ENCODE measurements around the gene AHI1. TPM values are rescaled to one million over a fixed set of nuclear protein-coding genes. Genes with fewer than 3 reads are reported as not detected.

Gene AHI1
- total and polyA plus RNA-seq, 10 of the 15 experiments (the other 5 are each of a cell fraction or from before 2014, with no cell fraction given) = 3.2 to 9.5 (median 4.6) TPM

GRCh38 chr6:135323202-135323668 is 174.3 kb downstream of the AHI1 start (continued):
- TF ChIP-seq, protein P1, sequence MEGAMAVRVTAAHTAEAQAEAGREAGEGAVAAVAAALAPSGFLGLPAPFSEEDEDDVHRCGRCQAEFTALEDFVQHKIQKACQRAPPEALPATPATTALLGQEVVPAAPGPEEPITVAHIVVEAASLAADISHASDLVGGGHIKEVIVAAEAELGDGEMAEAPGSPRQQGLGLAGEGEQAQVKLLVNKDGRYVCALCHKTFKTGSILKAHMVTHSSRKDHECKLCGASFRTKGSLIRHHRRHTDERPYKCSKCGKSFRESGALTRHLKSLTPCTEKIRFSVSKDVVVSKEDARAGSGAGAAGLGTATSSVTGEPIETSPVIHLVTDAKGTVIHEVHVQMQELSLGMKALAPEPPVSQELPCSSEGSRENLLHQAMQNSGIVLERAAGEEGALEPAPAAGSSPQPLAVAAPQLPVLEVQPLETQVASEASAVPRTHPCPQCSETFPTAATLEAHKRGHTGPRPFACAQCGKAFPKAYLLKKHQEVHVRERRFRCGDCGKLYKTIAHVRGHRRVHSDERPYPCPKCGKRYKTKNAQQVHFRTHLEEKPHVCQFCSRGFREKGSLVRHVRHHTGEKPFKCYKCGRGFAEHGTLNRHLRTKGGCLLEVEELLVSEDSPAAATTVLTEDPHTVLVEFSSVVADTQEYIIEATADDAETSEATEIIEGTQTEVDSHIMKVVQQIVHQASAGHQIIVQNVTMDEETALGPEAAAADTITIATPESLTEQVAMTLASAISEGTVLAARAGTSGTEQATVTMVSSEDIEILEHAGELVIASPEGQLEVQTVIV (IDR thresholded peaks at IDR 0.05; ENCODE audit: borderline replicate concordance, partially characterized antibody) = no peak
- TF ChIP-seq ZBTB33 (IDR thresholded peaks at IDR 0.05) = no peak
- peak; percentile 99 for TF ChIP-seq BCL11A (IDR thresholded peaks at IDR 0.05; ENCODE audit: low read depth, low read length)
- TF ChIP-seq PAX5 (IDR thresholded peaks at IDR 0.05; ENCODE audit: borderline replicate concordance, low read depth, low read length) = peak; percentile 93
- no peak for TF ChIP-seq CEBPZ (IDR thresholded peaks at IDR 0.05; ENCODE audit: low read depth, low read length)
- TF ChIP-seq SMC3 (IDR thresholded peaks at IDR 0.05; ENCODE audit: borderline replicate concordance, low read length) = no peak
- peak; percentile 79 for TF ChIP-seq MEF2B (IDR thresholded peaks at IDR 0.05; ENCODE audit: partially characterized antibody, poor library complexity, severe bottlenecking)
- TF ChIP-seq SRF (IDR thresholded peaks at IDR 0.05; ENCODE audit: low read depth in 2 of 2, low read length in 2 of 2) = no peak
- TF ChIP-seq TCF12 (IDR thresholded peaks at IDR 0.05; ENCODE audit: low read depth, low read length) = peak; percentile 98
- TF ChIP-seq JUNB (IDR thresholded peaks at IDR 0.05) = peak; percentile 73
- TF ChIP-seq EGR1 (IDR thresholded peaks at IDR 0.05; ENCODE audit: borderline replicate concordance in 1 of 2, low read depth in 2 of 2, low read length in 2 of 2) = no peak
- TF ChIP-seq, protein P2, sequence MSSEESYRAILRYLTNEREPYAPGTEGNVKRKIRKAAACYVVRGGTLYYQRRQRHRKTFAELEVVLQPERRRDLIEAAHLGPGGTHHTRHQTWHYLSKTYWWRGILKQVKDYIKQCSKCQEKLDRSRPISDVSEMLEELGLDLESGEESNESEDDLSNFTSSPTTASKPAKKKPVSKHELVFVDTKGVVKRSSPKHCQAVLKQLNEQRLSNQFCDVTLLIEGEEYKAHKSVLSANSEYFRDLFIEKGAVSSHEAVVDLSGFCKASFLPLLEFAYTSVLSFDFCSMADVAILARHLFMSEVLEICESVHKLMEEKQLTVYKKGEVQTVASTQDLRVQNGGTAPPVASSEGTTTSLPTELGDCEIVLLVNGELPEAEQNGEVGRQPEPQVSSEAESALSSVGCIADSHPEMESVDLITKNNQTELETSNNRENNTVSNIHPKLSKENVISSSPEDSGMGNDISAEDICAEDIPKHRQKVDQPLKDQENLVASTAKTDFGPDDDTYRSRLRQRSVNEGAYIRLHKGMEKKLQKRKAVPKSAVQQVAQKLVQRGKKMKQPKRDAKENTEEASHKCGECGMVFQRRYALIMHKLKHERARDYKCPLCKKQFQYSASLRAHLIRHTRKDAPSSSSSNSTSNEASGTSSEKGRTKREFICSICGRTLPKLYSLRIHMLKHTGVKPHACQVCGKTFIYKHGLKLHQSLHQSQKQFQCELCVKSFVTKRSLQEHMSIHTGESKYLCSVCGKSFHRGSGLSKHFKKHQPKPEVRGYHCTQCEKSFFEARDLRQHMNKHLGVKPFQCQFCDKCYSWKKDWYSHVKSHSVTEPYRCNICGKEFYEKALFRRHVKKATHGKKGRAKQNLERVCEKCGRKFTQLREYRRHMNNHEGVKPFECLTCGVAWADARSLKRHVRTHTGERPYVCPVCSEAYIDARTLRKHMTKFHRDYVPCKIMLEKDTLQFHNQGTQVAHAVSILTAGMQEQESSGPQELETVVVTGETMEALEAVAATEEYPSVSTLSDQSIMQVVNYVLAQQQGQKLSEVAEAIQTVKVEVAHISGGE (CRISPR knock-in tag; IDR thresholded peaks at IDR 0.05) = no peak
- TF ChIP-seq GATAD2B (conservative IDR thresholded peaks at IDR 0.05; ENCODE audit: low read depth) = peak; percentile 77
- 0 out of 2 replicates have a peak, but pooled peaks have one; percentile 32 for TF ChIP-seq CREB1 (IDR thresholded peaks at IDR 0.05; ENCODE audit: low read depth)
- peak; percentile 95 for TF ChIP-seq IRF4 (IDR thresholded peaks at IDR 0.05; ENCODE audit: low read depth, low read length)
- TF ChIP-seq CHD2 (IDR thresholded peaks at IDR 0.05; ENCODE audit: borderline replicate concordance, low read depth, low read length) = 0 out of 2 replicates have a peak, but pooled peaks have one; percentile 68
- no peak for TF ChIP-seq WRNIP1 (IDR thresholded peaks at IDR 0.05; ENCODE audit: borderline replicate concordance, low read depth, low read length)
- no peak for TF ChIP-seq POLR2AphosphoS2 (IDR thresholded peaks at IDR 0.05; ENCODE audit: low read depth, low read length)

Measured in GM12878 (cell line).